A549 (cell line): ENCODE measurements around the gene CAMTA1. TPM values are rescaled to one million over a fixed set of nuclear protein-coding genes. Genes with fewer than 3 reads are reported as not detected.

Experiments used
- ATAC-seq, 2 experiments: fragments of 200-7000 bp in 1 of 2; fragments of >200 bp in 1 of 2; cut with Nextera tagmentation in 1 of 2; cut with Tn5 transposase in 1 of 2; 3 replicates each; pipeline versions ENCODE4 v1.8.0 to v1.9.1; 2018 to 2020; ENCODE audit warnings: mild to moderate bottlenecking in 1 of 2, moderate library complexity in 1 of 2
- CTCF ChIA-PET: fragments of 300-600 bp; sonication (Branson Sonifier 250); formaldehyde crosslinking; extraction: SDS; loops from one replicate; lab custom pipeline; 2021; ENCODE audit warnings: antibody characterized with exemption, inconsistent platforms; lab: Yijun Ruan, JAX
- POLR2A ChIA-PET: fragments of 350-600 bp; formaldehyde crosslinking; extraction: SDS; loops from one replicate; lab custom pipeline; 2021; ENCODE audit warnings: antibody characterized with exemption, inconsistent platforms; lab: Yijun Ruan, JAX
- DNase-seq, 2 experiments: peaks; one replicate each; pipeline versions ENCODE4 v3.0.0 to v3.0.0-alpha.2; 2011 to 2016; ENCODE audit warnings: low read depth in 1 of 2, low spot score in 1 of 2
- FAIRE-seq: peaks from 2 replicates; lab custom pipeline; 2011; peaks lifted over from hg19 to GRCh38; lab: Jason Lieb, UNC
- H3K27ac ChIP-seq, 2 experiments: fragments of >200 bp; sonication (Bioruptor Twin); formaldehyde crosslinking; 3 replicates each; pipeline ENCODE4 v1.5.1; 2016 to 2017
- H3K4me1 ChIP-seq: fragments of >200 bp; sonication (Bioruptor Twin); formaldehyde crosslinking; 3 replicates; pipeline ENCODE4 v1.6.1; 2016
- H3K4me2 ChIP-seq: fragments of >200 bp; sonication (Bioruptor Twin); formaldehyde crosslinking; 3 replicates; pipeline ENCODE4 v1.6.1; 2016
- H3K4me3 ChIP-seq: fragments of >200 bp; sonication (Bioruptor Twin); formaldehyde crosslinking; 3 replicates; pipeline ENCODE4 v1.5.1; 2016
- H3K9me3 ChIP-seq: fragments of >200 bp; sonication (Bioruptor Twin); formaldehyde crosslinking; 3 replicates; pipeline ENCODE4 v1.6.1; 2016
- CBX8 ChIP-seq: fragments of 200-600 bp; sonication (generic); IDR thresholded peaks from 2 replicates; pipeline ENCODE4 v1.6.1; 2016
- CHD4 ChIP-seq: fragments of 200-600 bp; sonication (generic); IDR thresholded peaks from 2 replicates; pipeline ENCODE4 v1.6.1; 2016; ENCODE audit warnings: antibody characterized with exemption, mild to moderate bottlenecking, borderline replicate concordance
- EHMT2 ChIP-seq: fragments of 200-600 bp; sonication (generic); IDR thresholded peaks from 2 replicates; pipeline ENCODE4 v1.6.1; 2016; ENCODE audit warnings: antibody characterized with exemption, low read depth, mild to moderate bottlenecking, moderate library complexity
- ESRRA ChIP-seq: fragments of 150-350 bp; IDR thresholded peaks from 2 replicates; pipeline ENCODE4 v1.6.1; 2014; ENCODE audit warnings: mild to moderate bottlenecking, low read length, borderline replicate concordance
- FOSB ChIP-seq: fragments of 250-450 bp; sonication (Bioruptor Pico); IDR thresholded peaks from 2 replicates; pipeline ENCODE4 v1.5.0; 2020; ENCODE audit warnings: mild to moderate bottlenecking, moderate library complexity
- FOSL2 ChIP-seq, 2 experiments: fragments of 450-650 bp in 1 of 2; fragments of >200 bp in 1 of 2; sonication (Bioruptor Twin) in 1 of 2; formaldehyde crosslinking; IDR thresholded peaks; 2 replicates each; pipeline versions ENCODE4 v1.5.0 to v1.6.1; 2016 to 2020; ENCODE audit warnings: mild to moderate bottlenecking in 1 of 2, moderate library complexity in 1 of 2
- HEYL ChIP-seq: fragments of 250-450 bp; sonication (Bioruptor Pico); IDR thresholded peaks from 2 replicates; pipeline ENCODE4 v1.8.0; 2021; ENCODE audit warnings: mild to moderate bottlenecking, moderate library complexity
- HOXA7 ChIP-seq: fragments of 250-450 bp; sonication (Bioruptor Pico); IDR thresholded peaks from 2 replicates; pipeline ENCODE4 v1.5.0; 2020; ENCODE audit warnings: mild to moderate bottlenecking, moderate library complexity
- KDM1A ChIP-seq: fragments of 200-600 bp; sonication (generic); IDR thresholded peaks from 2 replicates; pipeline ENCODE4 v1.6.1; 2016; ENCODE audit warnings: low read depth, mild to moderate bottlenecking
- MAFK ChIP-seq: fragments of 450-650 bp; IDR thresholded peaks from 2 replicates; pipeline ENCODE4 v1.6.1; 2014; ENCODE audit not compliant: partially characterized antibody
- MAZ ChIP-seq: fragments of 150-350 bp; IDR thresholded peaks from 2 replicates; pipeline ENCODE4 v1.6.1; 2014; ENCODE audit warnings: antibody characterized with exemption, low read depth, low read length, borderline replicate concordance
- NR3C1 ChIP-seq: fragments of >200 bp; sonication (Bioruptor Twin); formaldehyde crosslinking; IDR thresholded peaks from 3 replicates; pipeline ENCODE4 v1.6.1; 2017
- PHF8 ChIP-seq: fragments of 200-600 bp; sonication (generic); IDR thresholded peaks from 2 replicates; pipeline ENCODE4 v1.6.1; 2016; ENCODE audit warnings: low read depth, mild to moderate bottlenecking, antibody characterized with exemption, moderate library complexity, borderline replicate concordance
- RFX5 ChIP-seq: fragments of 450-650 bp; IDR thresholded peaks from 2 replicates; pipeline ENCODE4 v1.7.1; 2014; ENCODE audit warnings: antibody characterized with exemption, mild to moderate bottlenecking, moderate library complexity
- RNF2 ChIP-seq: fragments of 200-600 bp; sonication (generic); IDR thresholded peaks from 2 replicates; pipeline ENCODE4 v1.6.1; 2016; ENCODE audit warnings: low read depth, mild to moderate bottlenecking, antibody characterized with exemption, moderate library complexity, borderline replicate concordance
- TFCP2L1 ChIP-seq: fragments of 250-450 bp; sonication (Bioruptor Pico); IDR thresholded peaks from 2 replicates; pipeline ENCODE4 v1.5.0; 2021; ENCODE audit warnings: mild to moderate bottlenecking
- ZSCAN20 ChIP-seq: fragments of 250-450 bp; sonication (Bioruptor Pico); IDR thresholded peaks from 2 replicates; pipeline ENCODE4 v1.8.0; 2022; ENCODE audit warnings: mild to moderate bottlenecking, moderate library complexity
- WGBS: methylation state at CpG from one replicate; pipeline ENCODE4 v1.1.6; 2017; ENCODE audit errors: missing lambda C conversion rate; 5-methylcytosine and 5-hydroxymethylcytosine counted together
- polyA plus RNA-seq, 4 experiments: library from polyadenylated mRNA; depleted of rRNA in 3 of 4; stranded (reverse); fragments of >200 nt; fragmentation: RNase III in 1 of 4; extraction: RNeasy Plus Mini Kit Qiagen cat#74134 plus additional on column Dnase treatment in 1 of 4; gene quantifications; 2 replicates in 3 of 4; 3 replicates in 1 of 4; pipeline ENCODE4 v1.2.3, GENCODE V29; 2011 to 2017
- TF ChIP-seq, protein P1 (sequence below): IDR thresholded peaks from 2 replicates; pipeline ENCODE4 v1.6.1; 2012
- TF ChIP-seq, protein P2 (sequence below): fragments of >200 bp; sonication (Bioruptor Twin); formaldehyde crosslinking; IDR thresholded peaks from 3 replicates; pipeline ENCODE4 v1.5.1; 2016

The CAMTA1 gene
- polyA plus RNA-seq, 2 of the 4 experiments (the other 2 are of a cell fraction): 58.8 to 75.0 TPM

DNA sequence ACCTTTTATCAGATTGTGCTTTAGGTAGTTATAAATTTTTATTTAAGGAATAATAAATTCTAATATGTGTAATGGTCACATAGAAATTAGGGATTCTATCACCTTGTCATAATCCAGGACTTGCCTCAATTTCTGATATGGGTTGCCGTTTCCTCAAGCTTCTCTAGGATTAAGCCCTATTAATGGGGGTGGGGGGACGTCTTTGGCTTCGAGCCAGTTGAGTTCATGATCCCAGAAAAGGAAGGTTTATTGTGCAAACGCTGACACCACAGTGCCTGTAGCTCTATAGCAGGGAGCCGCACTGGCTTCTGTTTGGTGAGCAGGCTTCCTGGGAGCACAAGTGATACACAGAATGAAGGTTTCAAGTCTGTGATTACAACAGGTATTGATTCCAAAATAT, 963.9 kb downstream of the CAMTA1 start:
- CTCF ChIA-PET: interaction anchor here (0.6 to 11.5 kb wide), 2 partner anchors 82 to 1503 kb away, joined by 3 to 410 read pairs; no protein-coding TSS in a partner anchor
- WGBS: 49% methylated on average over 5 of the region's 5 CpGs
- POLR2A ChIA-PET: no interaction called here
- H3K4me3 ChIP-seq: no peak overlapping the region
- FAIRE-seq (no peak), DNase-seq (no peak), ATAC-seq (no peak)
- H3K27ac ChIP-seq: no peak overlapping the region
- no peaks in the 10 kb centered on the region for H3K9me3 ChIP-seq
- H3K4me2 ChIP-seq: no peak overlapping the region
- H3K4me1 ChIP-seq: no peaks in the 10 kb centered on the region
- TF ChIP-seq TFCP2L1 (CRISPR knock-in tag): no peak
- no peak for TF ChIP-seq HEYL (CRISPR knock-in tag)
- TF ChIP-seq MAFK: no peak
- TF ChIP-seq KDM1A: no peak
- TF ChIP-seq CHD4: no peak
- no peak for TF ChIP-seq MAZ
- TF ChIP-seq FOSL2 (IDR thresholded peaks at IDR 0.05): no peak
- no peak for TF ChIP-seq FOSL2 (CRISPR knock-in tag; IDR thresholded peaks at IDR 0.05)
- TF ChIP-seq, protein P1, sequence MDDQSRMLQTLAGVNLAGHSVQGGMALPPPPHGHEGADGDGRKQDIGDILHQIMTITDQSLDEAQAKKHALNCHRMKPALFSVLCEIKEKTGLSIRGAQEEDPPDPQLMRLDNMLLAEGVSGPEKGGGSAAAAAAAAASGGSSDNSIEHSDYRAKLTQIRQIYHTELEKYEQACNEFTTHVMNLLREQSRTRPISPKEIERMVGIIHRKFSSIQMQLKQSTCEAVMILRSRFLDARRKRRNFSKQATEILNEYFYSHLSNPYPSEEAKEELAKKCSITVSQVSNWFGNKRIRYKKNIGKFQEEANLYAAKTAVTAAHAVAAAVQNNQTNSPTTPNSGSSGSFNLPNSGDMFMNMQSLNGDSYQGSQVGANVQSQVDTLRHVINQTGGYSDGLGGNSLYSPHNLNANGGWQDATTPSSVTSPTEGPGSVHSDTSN: no peak
- no peak for TF ChIP-seq RFX5
- TF ChIP-seq EHMT2: no peak
- no peak for TF ChIP-seq PHF8
- TF ChIP-seq FOSB (CRISPR knock-in tag): no peak
- TF ChIP-seq CBX8: no peak
- TF ChIP-seq RNF2: no peak
- TF ChIP-seq ESRRA: no peak

DNA sequence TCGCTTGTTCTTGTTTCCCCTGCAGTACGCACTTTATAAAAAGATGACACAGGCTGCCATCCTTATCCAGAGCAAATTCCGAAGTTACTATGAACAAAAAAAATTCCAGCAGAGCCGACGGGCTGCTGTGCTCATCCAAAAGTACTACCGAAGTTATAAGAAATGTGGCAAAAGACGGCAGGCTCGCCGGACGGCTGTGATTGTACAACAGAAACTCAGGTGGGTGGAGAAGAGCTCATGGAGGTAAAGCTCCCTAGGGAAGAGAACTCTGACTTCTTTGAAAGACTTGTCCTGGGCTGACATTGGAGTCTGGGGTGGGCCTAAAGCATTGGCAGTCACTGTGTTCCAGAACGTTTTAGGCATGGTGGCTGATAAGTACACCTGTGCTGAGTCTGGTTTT, 965.9 kb downstream of the CAMTA1 start:
- DNase-seq (no peak), ATAC-seq (no peak), FAIRE-seq (no peak)
- TF ChIP-seq ZSCAN20 (CRISPR knock-in tag) (no peak), NR3C1 (no peak), FOSL2 (IDR thresholded peaks at IDR 0.05) (no peak), FOSL2 (CRISPR knock-in tag; IDR thresholded peaks at IDR 0.05) (no peak), HOXA7 (CRISPR knock-in tag) (no peak), HEYL (CRISPR knock-in tag) (no peak)
- TF ChIP-seq, protein P2, sequence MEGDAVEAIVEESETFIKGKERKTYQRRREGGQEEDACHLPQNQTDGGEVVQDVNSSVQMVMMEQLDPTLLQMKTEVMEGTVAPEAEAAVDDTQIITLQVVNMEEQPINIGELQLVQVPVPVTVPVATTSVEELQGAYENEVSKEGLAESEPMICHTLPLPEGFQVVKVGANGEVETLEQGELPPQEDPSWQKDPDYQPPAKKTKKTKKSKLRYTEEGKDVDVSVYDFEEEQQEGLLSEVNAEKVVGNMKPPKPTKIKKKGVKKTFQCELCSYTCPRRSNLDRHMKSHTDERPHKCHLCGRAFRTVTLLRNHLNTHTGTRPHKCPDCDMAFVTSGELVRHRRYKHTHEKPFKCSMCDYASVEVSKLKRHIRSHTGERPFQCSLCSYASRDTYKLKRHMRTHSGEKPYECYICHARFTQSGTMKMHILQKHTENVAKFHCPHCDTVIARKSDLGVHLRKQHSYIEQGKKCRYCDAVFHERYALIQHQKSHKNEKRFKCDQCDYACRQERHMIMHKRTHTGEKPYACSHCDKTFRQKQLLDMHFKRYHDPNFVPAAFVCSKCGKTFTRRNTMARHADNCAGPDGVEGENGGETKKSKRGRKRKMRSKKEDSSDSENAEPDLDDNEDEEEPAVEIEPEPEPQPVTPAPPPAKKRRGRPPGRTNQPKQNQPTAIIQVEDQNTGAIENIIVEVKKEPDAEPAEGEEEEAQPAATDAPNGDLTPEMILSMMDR: no peak
- Histone ChIP-seq H3K4me2 (no peak overlapping the region), H3K27ac (no peak overlapping the region), H3K4me1 (no peaks in the 10 kb centered on the region), H3K4me3 (no peak overlapping the region), H3K9me3 (no peaks in the 10 kb centered on the region)
- WGBS: 77% methylated on average over 11 of the region's 11 CpGs
- ChIA-PET POLR2A (interaction anchor here (0.7 kb wide), 1 partner anchor 1050 kb away, joined by 3 read pairs; the partner anchor contains the start of gene DNAJC11), CTCF (interaction anchor here (0.9 to 11.5 kb wide), 8 partner anchors 11 to 152 kb away, joined by 3 to 410 read pairs (median 36); no protein-coding TSS in a partner anchor)
